Measurements from ENCODE around the gene MSI2. TPM values are rescaled to one million over a fixed set of nuclear protein-coding genes. Genes with fewer than 3 reads are reported as not detected.
A peak's percentile ranks its signal among the peaks of the same experiment; 100 is the strongest.

The MSI2 gene
- polyA plus RNA-seq, 1 of the 3 experiments (the other 2 are of a cell fraction): 24.1 TPM

GRCh38 chr17:57448759-57449283, 192.5 kb downstream of the MSI2 start:
- Histone ChIP-seq H3K9me2 (no peaks in the 10 kb centered on the region), H3K36me3 (replicated peaks in 1 of 2; ENCODE audit: control insufficient read depth in 1 of 2, insufficient read depth in 2 of 2, low read length in 1 of 2) (no peaks in the 10 kb centered on the region), H3K4me1 (ENCODE audit: control insufficient read depth in 1 of 2, insufficient read depth in 2 of 2, low read depth in 1 of 2, low read length in 1 of 2) (peaks cover 7 to 48% of the 10 kb centered on the region in 2 experiments), H3K27me3 (ENCODE audit: insufficient read depth) (no peaks in the 10 kb centered on the region), H2AFZ (ENCODE audit: low read depth) (no peak overlapping the region), H4K20me1 (ENCODE audit: insufficient read depth) (no peaks in the 10 kb centered on the region), H3K9me3 (no peaks in the 10 kb centered on the region), H3F3A (replicated peaks; ENCODE audit: insufficient read depth) (no peaks in the 10 kb centered on the region), H3K4me2 (no peak overlapping the region), H3K4me3 (ENCODE audit: low read depth in 2 of 2, low read length in 1 of 2) (no peak overlapping the region), H3K27ac (ENCODE audit: low read depth in 2 of 2, low read length in 1 of 2) (peak overlapping the region in 1 of 2 experiments; percentile 20; a peak in 1 of 4 replicates), H3K79me2 (ENCODE audit: insufficient read depth) (no peaks in the 10 kb centered on the region), H3K9ac (no peak overlapping the region)
- TF ChIP-seq FOXJ3 (CRISPR knock-in tag; IDR thresholded peaks at IDR 0.05): no peak
- no peak for TF ChIP-seq SIN3A (IDR thresholded peaks at IDR 0.05; ENCODE audit: borderline replicate concordance, low read depth, low read length)
- TF ChIP-seq EZH2phosphoT487 (IDR thresholded peaks at IDR 0.05; ENCODE audit: borderline replicate concordance, low read depth): no peak
- TF ChIP-seq YY1 (IDR thresholded peaks at IDR 0.05; ENCODE audit: low read depth): no peak
- TF ChIP-seq TAF1 (IDR thresholded peaks at IDR 0.05; ENCODE audit: borderline replicate concordance, low read depth, low read length): no peak
- no peak for TF ChIP-seq RXRA (IDR thresholded peaks at IDR 0.05; ENCODE audit: borderline replicate concordance, low read depth)
- TF ChIP-seq FOSL2 (IDR thresholded peaks at IDR 0.05; ENCODE audit: borderline replicate concordance, low read depth): no peak
- no peak for TF ChIP-seq PBX3 (IDR thresholded peaks at IDR 0.05)
- no peak for TF ChIP-seq FOXM1 (IDR thresholded peaks at IDR 0.05; ENCODE audit: low read depth)
- no peak for TF ChIP-seq USF1 (IDR thresholded peaks at IDR 0.05; ENCODE audit: borderline replicate concordance, low read depth)
- no peak for TF ChIP-seq ELF1 (IDR thresholded peaks at IDR 0.05)
- DNase-seq: no peak
- 93% methylated on average over 7 of the region's 7 CpGs for WGBS (ENCODE audit: low lambda C conversion rate)
- ChIA-PET POLR2A (no interaction called here), CTCF (interaction anchor here (0.6 to 4.5 kb wide), 7 partner anchors 8 to 384 kb away, joined by 3 to 15 read pairs (median 3); no protein-coding TSS in a partner anchor)

- WGBS (ENCODE audit: low lambda C conversion rate): 92% methylated on average over 8 of the region's 8 CpGs
- H3K79me2 ChIP-seq (ENCODE audit: insufficient read depth): no peaks in the 10 kb centered on the region
- no peaks in the 10 kb centered on the region for H3K36me3 ChIP-seq (replicated peaks in 1 of 2; ENCODE audit: control insufficient read depth in 1 of 2, insufficient read depth in 2 of 2, low read length in 1 of 2)
- H4K20me1 ChIP-seq (ENCODE audit: insufficient read depth): no peaks in the 10 kb centered on the region
- H3K9ac ChIP-seq: no peak overlapping the region
- H3K4me3 ChIP-seq (ENCODE audit: low read depth in 2 of 2, low read length in 1 of 2): no peak overlapping the region
- H3K27ac ChIP-seq (ENCODE audit: low read depth in 2 of 2, low read length in 1 of 2): no peak overlapping the region
- H2AFZ ChIP-seq (ENCODE audit: low read depth): no peak overlapping the region
- no peaks in the 10 kb centered on the region for H3K9me2 ChIP-seq
- H3K4me1 ChIP-seq (ENCODE audit: control insufficient read depth in 1 of 2, insufficient read depth in 2 of 2, low read depth in 1 of 2, low read length in 1 of 2): peaks cover 0 to 26% of the 10 kb centered on the region in 2 experiments; a peak in 1 of 4 replicates
- H3F3A ChIP-seq (replicated peaks; ENCODE audit: insufficient read depth): no peaks in the 10 kb centered on the region
- ChIA-PET POLR2A (no interaction called here), CTCF (interaction anchor here (1.5 to 4.5 kb wide), 3 partner anchors 9 to 332 kb away, joined by 3 to 15 read pairs (median 8); no protein-coding TSS in a partner anchor)
- no peaks in the 10 kb centered on the region for H3K9me3 ChIP-seq
- TF ChIP-seq ZBTB33 (IDR thresholded peaks at IDR 0.05; ENCODE audit: borderline replicate concordance, low read depth) (no peak), CHD2 (IDR thresholded peaks at IDR 0.05; ENCODE audit: low read length, partially characterized antibody) (no peak), RXRA (IDR thresholded peaks at IDR 0.05; ENCODE audit: borderline replicate concordance, low read depth) (no peak), TAF1 (IDR thresholded peaks at IDR 0.05; ENCODE audit: borderline replicate concordance, low read depth, low read length) (no peak), JUND (IDR thresholded peaks at IDR 0.05) (no peak), TEAD4 (IDR thresholded peaks at IDR 0.05; ENCODE audit: borderline replicate concordance, insufficient read depth) (no peak), NRF1 (IDR thresholded peaks at IDR 0.05; ENCODE audit: low read depth, low read length) (no peak), EP300 (IDR thresholded peaks at IDR 0.05; ENCODE audit: borderline replicate concordance in 1 of 2, low read depth in 1 of 2, low read length in 1 of 2) (no peak), TCF12 (IDR thresholded peaks at IDR 0.05) (no peak), SIN3A (IDR thresholded peaks at IDR 0.05; ENCODE audit: borderline replicate concordance, low read depth, low read length) (no peak), GABPA (IDR thresholded peaks at IDR 0.05; ENCODE audit: low read depth) (no peak), FOXJ3 (CRISPR knock-in tag; IDR thresholded peaks at IDR 0.05) (no peak), ELF1 (IDR thresholded peaks at IDR 0.05) (no peak)
- H3K4me2 ChIP-seq: no peak overlapping the region
- no peak for DNase-seq
- H3K27me3 ChIP-seq (ENCODE audit: insufficient read depth): no peaks in the 10 kb centered on the region
Observed at GRCh38 chr17:57451191-57451590, 194.9 kb downstream of the MSI2 start.
